ENCODE data around the gene RAMAC. TPM values are rescaled to one million over a fixed set of nuclear protein-coding genes. Genes with fewer than 3 reads are reported as not detected.

The RAMAC gene
- total RNA-seq, result 10 to 100 TPM; 27.5 to 41.6 TPM

GRCh38 chr15:82985688-82986441 lies at the start of gene RAMAC:
RAMAC (plus strand) TSS chr15:82986210; CDS start chr15:82989019, 2,809 bp downstream.

GRCh38 chr15:82952158-82953081 lies 33.6 kb upstream of the RAMAC start, which contains the start of gene HOMER2:
HOMER2 (minus strand) TSS chr15:82952720; CDS start chr15:82952535, 185 bp downstream.

DNA sequence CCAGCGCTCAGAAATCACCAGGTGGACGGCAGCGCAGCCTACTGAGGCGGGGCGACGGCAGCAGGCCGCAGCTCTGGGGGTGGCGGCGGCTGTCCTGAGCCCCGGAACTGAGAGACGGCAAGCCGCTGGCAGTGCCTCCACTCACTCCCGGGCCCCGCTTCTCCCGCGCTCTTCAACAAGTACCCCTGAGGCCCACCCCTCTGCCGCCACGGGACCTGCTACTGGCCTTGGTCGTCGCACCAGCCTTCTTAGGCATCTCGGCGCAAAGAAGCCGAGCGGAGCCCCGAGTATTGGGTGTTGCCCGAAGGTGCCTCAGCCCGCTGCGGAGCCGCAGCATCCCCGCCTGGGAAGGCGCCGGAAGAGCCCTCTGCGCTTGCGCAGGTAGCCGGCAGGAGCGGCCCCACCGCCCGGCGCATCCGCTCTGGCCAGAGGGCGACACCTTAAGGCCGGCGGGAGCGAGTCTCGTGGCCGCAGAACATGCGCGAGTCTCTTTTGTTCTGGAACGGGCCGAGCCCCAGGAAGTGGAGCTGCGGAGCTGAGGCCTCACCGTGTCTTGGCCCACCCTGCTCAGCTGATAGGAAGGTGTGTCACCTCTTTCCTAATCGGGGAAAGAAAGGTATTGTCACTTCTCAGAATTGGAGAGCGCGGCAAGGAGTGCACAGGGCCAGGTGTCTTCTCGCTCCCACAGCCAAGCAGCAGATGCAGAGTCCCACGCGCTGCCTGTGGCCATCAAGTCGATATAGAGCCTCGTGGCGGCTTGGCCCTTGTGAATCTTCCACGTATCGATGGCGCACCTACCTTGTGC lies 25.5 kb downstream of the RAMAC start, which contains the start of gene C15orf40:
Gene C15orf40, minus strand, starts transcription at position 369 of the 805 bp plus-strand sequence. Its CDS starts 32 bp downstream, at position 337.

Other genes starting within 250 kb of the RAMAC start
- gene FSD2, start 180.1 kb upstream of the RAMAC start, total RNA-seq, result not detected
- 1 to 10 TPM; 5.3 to 5.5 TPM for gene WHAMM, start 176.6 kb upstream of the RAMAC start, total RNA-seq
- 1 to 10 TPM; 5.0 to 9.3 TPM for gene HOMER2, start 33.5 kb upstream of the RAMAC start, total RNA-seq
- 10 to 100 TPM; 12.3 to 14.1 TPM for gene C15orf40, start 25.4 kb downstream of the RAMAC start, total RNA-seq
- 100 to 1,000 TPM in 1 of 2 donors, 10 to 100 TPM in 1; 88.1 to 117 TPM for gene BTBD1, start 81.0 kb downstream of the RAMAC start, total RNA-seq
- gene TM6SF1, start 121.4 kb downstream of the RAMAC start, total RNA-seq, result under 1 TPM in 1 of 2 donors, not detected in 1; 0.33 TPM
- 10 to 100 TPM; 20.0 to 27.5 TPM for gene HDGFL3, start 221.6 kb downstream of the RAMAC start, total RNA-seq